HG03342 (cell line): ENCODE measurements around the gene BIN1.

Experiments
- ATAC-seq: cut with Tn5 transposase; IDR thresholded peaks from one replicate; pipeline ENCODE4 v1.9.1; 2021; ENCODE audit warnings: mild to moderate bottlenecking, moderate library complexity; ENCODE audit not compliant: unreplicated experiment

Gene BIN1

DNA sequence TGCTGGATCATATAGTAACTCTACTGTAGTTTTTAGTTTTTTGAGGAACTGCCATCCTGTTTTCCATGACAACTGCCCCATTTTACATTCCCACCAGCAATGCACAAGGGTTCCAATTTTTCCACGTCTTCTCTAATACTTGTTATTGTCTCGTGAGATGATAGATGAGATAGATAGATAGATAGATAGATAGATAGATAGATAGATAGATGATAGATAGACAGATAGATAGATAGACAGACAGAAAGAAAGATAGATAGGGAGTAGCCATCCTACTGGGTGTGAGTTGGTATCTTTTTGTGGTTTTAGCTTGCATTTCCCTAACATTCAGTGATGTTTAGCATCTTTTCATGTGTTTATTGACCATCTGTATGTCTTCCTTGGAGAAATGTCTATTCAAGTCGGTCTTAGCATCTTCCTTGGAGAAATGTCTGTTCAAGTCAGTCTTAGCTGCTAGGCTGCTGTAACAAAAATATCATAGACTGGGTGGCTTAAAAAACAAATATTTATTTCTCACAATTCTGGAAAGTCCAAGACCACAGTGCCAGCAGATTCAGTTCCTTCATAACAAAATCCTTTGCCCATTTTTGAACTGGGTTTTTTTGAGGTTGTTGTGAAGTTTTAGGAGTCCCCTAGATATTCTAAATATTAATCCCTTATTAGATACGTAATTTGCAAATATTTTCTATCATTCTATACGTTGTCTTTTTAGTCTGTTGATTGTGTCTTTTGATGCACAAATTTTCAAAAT, 98.5 kb downstream of the BIN1 start:
- no peak for ATAC-seq

DNA sequence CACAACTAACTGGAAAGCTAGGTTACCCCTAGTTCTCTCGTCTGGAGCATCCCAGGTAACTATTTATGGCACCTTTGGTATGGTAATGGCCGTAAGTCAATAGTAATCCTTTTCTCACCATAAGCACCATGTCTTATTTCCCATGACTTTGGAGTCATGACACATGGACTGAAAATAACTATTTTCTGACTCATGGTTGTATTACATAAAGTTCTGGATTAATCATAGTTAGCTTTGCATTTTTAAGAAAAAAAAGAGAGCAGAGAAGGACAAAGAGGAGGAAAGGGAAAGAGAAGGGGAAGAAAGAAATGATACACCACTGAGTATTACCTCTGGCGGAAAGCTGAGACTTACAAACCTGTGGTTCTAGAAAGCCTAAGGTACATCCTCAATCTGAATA, 99.3 kb downstream of the BIN1 start:
- ATAC-seq = no peak

DNA sequence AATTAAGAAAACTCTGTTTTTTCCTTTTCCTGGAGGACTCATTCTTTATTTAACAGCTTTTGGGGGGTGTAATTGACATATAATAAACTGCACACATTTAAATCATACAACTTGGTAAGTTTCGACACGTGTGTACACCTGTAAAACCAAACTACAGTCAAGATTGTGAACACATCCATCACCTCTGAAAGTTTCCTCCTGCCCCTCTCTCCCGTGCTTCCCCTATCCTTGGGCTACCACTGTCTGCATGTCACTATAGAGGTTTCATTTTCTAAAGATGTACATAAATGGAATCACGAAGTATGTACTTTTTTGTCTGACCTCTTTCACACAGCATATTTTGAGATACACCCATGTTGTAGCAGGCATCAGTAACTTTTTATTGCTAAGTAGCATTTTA, 100.0 kb downstream of the BIN1 start:
- no peak for ATAC-seq

DNA sequence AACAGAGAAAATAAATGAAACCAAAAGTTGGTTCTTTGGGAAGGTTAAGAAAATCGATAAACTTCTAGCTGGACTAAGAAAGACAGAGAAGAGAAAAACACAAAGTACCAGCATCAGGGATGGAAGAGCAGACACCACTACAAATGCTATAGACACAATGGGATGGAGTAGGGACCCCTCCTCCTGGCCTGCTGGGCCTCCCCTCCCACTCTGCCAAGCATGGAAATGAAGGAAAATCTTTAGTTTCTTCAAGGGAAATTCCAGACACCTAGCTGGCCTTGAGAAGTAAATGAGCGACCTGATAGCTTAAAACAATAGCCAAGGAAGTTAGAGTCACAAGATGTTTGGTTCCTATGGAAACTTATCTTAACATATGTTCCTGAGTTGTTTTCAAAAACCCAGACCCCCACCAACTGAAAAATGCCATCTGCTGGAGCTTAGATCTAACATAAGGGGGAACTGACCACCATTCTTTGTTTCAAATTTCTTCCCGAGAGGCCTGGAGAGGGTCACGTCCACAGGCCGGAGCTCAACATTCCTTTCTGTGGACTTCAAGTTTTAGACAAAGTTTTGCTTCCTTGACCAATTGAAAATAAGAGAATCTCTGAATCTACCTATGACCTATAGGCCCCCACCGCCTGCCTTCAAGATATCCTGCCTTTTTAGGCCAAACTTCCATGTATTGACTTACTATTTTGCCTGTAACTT, 101.9 kb downstream of the BIN1 start:
- no peak for ATAC-seq

DNA sequence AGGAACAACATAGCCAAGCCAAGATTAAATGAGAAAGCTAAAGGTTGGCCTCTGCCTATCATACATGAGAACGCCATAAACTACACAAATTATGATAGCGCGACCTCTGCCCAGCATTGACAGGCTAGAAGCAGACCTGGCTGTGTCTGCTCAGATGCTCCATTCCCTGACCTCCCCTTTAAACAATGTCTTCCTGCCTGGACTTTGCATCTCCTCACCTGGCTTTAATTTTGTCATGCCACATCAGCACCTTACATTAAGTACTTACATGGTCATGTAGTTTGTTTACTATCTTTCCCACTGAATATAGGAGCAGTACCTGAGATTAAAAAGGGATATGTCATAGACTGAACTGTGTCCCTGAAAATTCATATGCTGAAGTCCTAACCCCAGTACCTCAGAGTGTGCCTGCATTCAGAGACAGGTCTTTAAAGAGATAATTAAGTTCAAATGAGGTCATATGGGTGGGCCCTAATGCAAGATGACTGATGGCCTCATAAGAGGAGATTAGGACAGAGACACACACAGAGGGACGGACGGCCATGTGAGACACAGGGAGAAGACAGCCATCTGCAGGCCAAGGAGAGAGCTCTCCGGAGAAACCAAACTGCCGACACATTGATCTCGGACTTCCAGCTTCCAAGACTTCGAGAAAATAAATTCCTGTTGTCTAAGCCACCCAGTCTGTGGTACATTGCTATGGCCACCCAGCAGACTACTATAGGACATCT, 103.7 kb downstream of the BIN1 start:
- ATAC-seq = no peak

DNA sequence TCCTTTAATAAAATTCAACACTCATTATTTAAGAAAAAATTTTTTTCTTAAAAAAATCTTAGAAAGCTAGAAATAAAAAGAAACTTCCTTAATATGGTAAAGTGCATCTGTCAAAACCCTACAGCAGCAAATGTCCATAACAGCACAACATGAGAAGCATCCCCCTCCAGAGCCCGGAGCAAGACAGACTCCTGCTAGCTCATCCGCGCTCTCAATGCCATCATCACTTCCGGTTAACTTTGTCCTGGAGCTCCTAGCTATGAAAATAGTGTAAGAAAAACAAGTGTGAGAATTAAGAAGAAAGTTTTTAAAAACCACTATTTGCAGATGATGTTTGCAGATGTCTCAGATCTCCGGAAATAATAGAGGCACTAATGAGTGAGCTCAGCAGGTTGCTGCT, 105.2 kb downstream of the BIN1 start:
- ATAC-seq = no peak

DNA sequence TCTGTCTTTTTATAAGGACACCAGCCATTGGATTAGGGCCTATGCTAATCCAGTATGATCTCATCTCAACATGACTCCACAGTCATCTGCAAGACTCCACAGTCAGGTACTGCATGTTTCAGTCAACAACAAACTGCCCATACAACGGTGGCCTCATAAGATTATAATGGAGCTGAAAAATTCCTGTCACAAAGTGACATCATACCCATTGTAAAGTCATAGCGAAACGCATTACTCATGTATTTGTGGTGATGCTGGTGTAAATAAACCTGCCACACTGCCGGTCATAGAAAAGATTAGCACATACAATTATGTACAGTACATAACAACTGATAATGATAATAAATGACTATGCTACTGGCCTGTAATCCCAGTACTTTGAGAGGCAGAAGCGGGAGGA, 106.0 kb downstream of the BIN1 start:
- no peak for ATAC-seq

DNA sequence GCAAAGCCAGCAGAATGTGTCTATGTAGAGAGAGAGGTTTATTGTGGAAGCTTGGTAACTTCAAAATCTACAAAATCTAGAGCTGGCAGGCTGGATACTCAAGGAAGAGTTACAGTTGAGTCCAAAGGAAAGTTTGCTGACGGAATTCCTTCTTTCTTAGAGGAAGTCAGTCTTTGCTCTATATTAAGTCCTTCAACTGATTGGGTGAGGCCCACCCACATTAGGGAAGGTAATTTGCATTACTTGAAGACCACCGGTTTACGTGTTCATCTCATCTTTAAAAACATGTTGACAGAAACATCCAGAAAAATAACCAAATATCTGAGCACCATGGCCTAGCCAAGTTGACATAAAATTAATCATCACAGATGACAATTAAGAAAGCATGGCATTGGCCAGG, 106.8 kb downstream of the BIN1 start:
- ATAC-seq = no peak

DNA sequence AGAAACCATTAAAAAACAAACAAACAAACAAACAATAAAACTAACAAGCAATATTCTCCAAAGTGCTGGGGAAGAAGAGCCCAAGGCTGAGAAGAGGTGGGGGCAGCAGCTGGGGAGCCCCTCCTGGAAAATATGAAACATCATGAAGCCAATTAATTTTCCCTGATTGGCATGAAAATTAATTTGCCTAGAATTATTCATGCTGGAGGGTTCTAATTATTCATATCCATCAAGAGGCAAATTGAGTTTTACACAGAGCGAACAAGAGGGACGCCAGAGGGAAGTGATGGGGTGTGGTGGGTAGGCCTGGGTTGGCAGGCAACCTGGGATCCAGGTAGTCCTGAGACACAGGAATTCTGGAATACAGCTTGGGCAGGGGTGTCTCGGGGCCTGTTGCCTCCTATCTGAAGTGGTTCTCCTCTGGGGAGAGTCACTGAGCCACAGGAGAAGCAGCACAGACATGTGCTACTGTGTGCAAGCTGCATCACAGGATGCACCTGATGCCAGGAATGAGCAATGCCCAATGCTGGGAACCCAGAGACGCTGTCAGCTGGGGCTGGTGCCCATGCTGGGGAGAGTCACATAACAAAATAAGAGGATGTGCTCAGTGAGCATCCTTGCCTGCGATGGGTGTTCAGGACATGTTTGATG, 107.7 kb downstream of the BIN1 start:
- ATAC-seq = no peak

DNA sequence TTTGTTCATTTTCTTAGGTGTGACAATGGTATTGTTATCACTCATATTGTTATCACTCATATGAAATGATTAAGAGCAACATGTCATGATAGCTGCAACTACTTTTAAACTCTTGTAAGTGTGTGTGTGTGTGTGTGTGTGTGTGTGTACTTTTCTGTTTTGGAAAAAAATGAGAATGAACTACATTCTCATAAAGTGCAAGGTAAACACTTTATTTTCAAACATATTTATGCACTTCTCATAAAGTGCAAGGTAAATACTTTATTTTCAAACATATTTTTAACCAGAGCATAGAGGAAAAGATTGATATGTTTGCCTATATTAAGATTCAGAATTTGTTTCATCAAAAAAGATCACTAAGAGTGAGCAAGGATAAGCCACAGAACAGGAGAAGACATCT, 108.5 kb downstream of the BIN1 start:
- ATAC-seq = no peak
